Lower leg skin (tissue), 3 donors: ENCODE data around the gene SLC10A6.

Source experiments
- POLR2A ChIP-seq, 2 donors: fragments of 450-650 bp; IDR thresholded peaks; one replicate each; pipeline ENCODE4 v1.6.1; 2016 to 2017; ENCODE audit warnings: antibody characterized with exemption in 2 of 2, mild to moderate bottlenecking in 1 of 2, moderate library complexity in 1 of 2
- TF ChIP-seq, protein P1 (sequence below), 3 donors: fragments of 450-650 bp; IDR thresholded peaks; one replicate each; pipeline ENCODE4 v1.5.1; 2016; ENCODE audit warnings: antibody characterized with exemption in 3 of 3, mild to moderate bottlenecking in 3 of 3, moderate library complexity in 2 of 3

DNA sequence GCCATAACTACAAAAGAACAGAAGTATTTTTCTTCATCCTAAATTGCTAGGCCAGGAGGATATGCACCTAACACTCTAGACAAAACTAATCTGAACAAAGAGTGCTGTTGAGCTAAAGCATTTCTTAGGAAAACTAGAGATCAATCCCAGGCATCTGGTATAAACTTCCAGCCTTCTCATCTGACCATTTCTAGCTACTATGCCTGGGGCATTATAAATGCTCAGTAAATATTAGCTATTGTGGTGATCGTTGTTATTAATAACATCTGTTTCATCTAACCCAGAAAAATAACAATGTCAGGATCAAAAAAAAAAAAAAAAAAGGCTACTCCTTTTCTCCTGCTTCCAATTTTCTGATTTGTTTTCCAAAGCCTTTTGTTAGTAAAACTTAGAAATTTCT lies 7.7 kb upstream of the SLC10A6 start:
- TF ChIP-seq, protein P1, sequence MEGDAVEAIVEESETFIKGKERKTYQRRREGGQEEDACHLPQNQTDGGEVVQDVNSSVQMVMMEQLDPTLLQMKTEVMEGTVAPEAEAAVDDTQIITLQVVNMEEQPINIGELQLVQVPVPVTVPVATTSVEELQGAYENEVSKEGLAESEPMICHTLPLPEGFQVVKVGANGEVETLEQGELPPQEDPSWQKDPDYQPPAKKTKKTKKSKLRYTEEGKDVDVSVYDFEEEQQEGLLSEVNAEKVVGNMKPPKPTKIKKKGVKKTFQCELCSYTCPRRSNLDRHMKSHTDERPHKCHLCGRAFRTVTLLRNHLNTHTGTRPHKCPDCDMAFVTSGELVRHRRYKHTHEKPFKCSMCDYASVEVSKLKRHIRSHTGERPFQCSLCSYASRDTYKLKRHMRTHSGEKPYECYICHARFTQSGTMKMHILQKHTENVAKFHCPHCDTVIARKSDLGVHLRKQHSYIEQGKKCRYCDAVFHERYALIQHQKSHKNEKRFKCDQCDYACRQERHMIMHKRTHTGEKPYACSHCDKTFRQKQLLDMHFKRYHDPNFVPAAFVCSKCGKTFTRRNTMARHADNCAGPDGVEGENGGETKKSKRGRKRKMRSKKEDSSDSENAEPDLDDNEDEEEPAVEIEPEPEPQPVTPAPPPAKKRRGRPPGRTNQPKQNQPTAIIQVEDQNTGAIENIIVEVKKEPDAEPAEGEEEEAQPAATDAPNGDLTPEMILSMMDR (IDR thresholded peaks at IDR 0.05), result no peak
- TF ChIP-seq POLR2A (IDR thresholded peaks at IDR 0.05), result no peak
